Measurements from ENCODE around the gene HBE1. TPM values are rescaled to one million over a fixed set of nuclear protein-coding genes. Genes with fewer than 3 reads are reported as not detected.

HBE1 gene
- total RNA-seq, 4 donors from 2014 or later, result 0.67 TPM; not detected in 3

GRCh38 chr11:5285703-5286340 is 16.1 kb upstream of the HBE1 start:
- Histone ChIP-seq H3K4me1 (peaks cover 0 to 3% (median 0%) of the 10 kb centered on the region in 3 donors), H3K4me3 (no peak overlapping the region), H3K27me3 (no peaks in the 10 kb centered on the region), H3K36me3 (no peaks in the 10 kb centered on the region), H3K27ac (no peak overlapping the region), H3K9me3 (no peaks in the 10 kb centered on the region)
- no peak for ATAC-seq
- TF ChIP-seq POLR2A (IDR thresholded peaks at IDR 0.05), result no peak
- TF ChIP-seq, protein P1, sequence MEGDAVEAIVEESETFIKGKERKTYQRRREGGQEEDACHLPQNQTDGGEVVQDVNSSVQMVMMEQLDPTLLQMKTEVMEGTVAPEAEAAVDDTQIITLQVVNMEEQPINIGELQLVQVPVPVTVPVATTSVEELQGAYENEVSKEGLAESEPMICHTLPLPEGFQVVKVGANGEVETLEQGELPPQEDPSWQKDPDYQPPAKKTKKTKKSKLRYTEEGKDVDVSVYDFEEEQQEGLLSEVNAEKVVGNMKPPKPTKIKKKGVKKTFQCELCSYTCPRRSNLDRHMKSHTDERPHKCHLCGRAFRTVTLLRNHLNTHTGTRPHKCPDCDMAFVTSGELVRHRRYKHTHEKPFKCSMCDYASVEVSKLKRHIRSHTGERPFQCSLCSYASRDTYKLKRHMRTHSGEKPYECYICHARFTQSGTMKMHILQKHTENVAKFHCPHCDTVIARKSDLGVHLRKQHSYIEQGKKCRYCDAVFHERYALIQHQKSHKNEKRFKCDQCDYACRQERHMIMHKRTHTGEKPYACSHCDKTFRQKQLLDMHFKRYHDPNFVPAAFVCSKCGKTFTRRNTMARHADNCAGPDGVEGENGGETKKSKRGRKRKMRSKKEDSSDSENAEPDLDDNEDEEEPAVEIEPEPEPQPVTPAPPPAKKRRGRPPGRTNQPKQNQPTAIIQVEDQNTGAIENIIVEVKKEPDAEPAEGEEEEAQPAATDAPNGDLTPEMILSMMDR (IDR thresholded peaks at IDR 0.05), result no peak
- 79 to 100% methylated on average over 2 to 4 of the region's 4 CpGs for WGBS, 2 donors (ENCODE audit: low coverage in 1 of 2)

- no peaks in the 10 kb centered on the region for H3K9me3 ChIP-seq
- H3K4me1 ChIP-seq, result peaks cover 0 to 6% (median 0%) of the 10 kb centered on the region in 3 donors
- no peak for ATAC-seq
- no peak overlapping the region for H3K27ac ChIP-seq
- no peaks in the 10 kb centered on the region for H3K36me3 ChIP-seq
- no peak for TF ChIP-seq EP300 (IDR thresholded peaks at IDR 0.05)
- TF ChIP-seq, protein P1 (IDR thresholded peaks at IDR 0.05), result no peak
- TF ChIP-seq POLR2A (IDR thresholded peaks at IDR 0.05), result no peak
- TF ChIP-seq POLR2AphosphoS5 (IDR thresholded peaks at IDR 0.05), result no peak
- H3K4me3 ChIP-seq, result no peak overlapping the region
- WGBS, 2 donors (ENCODE audit: low coverage in 1 of 2), result no CpG with 5 or more reads among the region's 2 CpGs
- no peaks in the 10 kb centered on the region for H3K27me3 ChIP-seq
Measured at GRCh38 chr11:5284637-5285036, 14.9 kb upstream of the HBE1 start.

DNA sequence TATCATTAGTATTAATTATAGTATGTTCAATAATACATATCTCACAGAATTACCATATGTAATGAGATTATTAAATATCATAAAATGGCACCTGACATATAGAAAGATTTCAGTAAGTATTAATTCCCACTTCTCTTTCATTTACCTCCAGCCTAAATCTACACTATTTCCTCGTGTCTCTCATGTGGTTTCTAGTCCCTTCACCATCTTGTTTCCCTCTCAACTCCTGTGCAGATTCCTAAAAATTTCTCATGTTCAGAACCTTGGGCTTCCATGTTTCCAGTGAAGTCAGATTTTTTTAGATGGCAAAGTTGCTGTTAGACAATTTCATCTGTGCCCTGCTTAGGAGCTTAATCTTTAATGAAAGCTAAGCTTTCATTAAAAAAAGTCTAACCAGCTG is 14.1 kb upstream of the HBE1 start:
- TF ChIP-seq POLR2AphosphoS5 (IDR thresholded peaks at IDR 0.05) (no peak), EP300 (IDR thresholded peaks at IDR 0.05) (no peak), POLR2A (IDR thresholded peaks at IDR 0.05) (no peak)
- TF ChIP-seq, protein P1 (IDR thresholded peaks at IDR 0.05), result no peak
- 63 to 72% methylated on average over 1 of the region's 1 CpG for WGBS, 2 donors (ENCODE audit: low coverage in 1 of 2)
- no peak for ATAC-seq

GRCh38 chr11:5283086-5283485 is 13.3 kb upstream of the HBE1 start:
- no peak overlapping the region for H3K4me3 ChIP-seq
- WGBS, 2 donors (ENCODE audit: low coverage in 1 of 2), result 67 to 83% methylated on average over 3 of the region's 3 CpGs
- no peaks in the 10 kb centered on the region for H3K36me3 ChIP-seq
- no peak overlapping the region for H3K27ac ChIP-seq
- no peaks in the 10 kb centered on the region for H3K27me3 ChIP-seq
- H3K9me3 ChIP-seq, result no peaks in the 10 kb centered on the region
- TF ChIP-seq POLR2AphosphoS5 (IDR thresholded peaks at IDR 0.05) (no peak), EP300 (IDR thresholded peaks at IDR 0.05) (no peak), POLR2A (IDR thresholded peaks at IDR 0.05) (no peak)
- TF ChIP-seq, protein P1 (IDR thresholded peaks at IDR 0.05), result no peak
- no peak for ATAC-seq
- H3K4me1 ChIP-seq, result peaks cover 0 to 6% (median 0%) of the 10 kb centered on the region in 3 donors

More for the DNA sequence above, 14.1 kb upstream of the HBE1 start:
- Histone ChIP-seq H3K4me3 (no peak overlapping the region), H3K9me3 (no peaks in the 10 kb centered on the region), H3K4me1 (peaks cover 0 to 6% (median 0%) of the 10 kb centered on the region in 3 donors), H3K36me3 (no peaks in the 10 kb centered on the region), H3K27me3 (no peaks in the 10 kb centered on the region), H3K27ac (no peak overlapping the region)

GRCh38 chr11:5282628-5283027 is 12.9 kb upstream of the HBE1 start:
- no peak overlapping the region for H3K27ac ChIP-seq
- H3K4me3 ChIP-seq, result no peak overlapping the region
- no peaks in the 10 kb centered on the region for H3K27me3 ChIP-seq
- no peaks in the 10 kb centered on the region for H3K36me3 ChIP-seq
- H3K9me3 ChIP-seq, result no peaks in the 10 kb centered on the region
- ATAC-seq, result no peak
- no peak for TF ChIP-seq EP300 (IDR thresholded peaks at IDR 0.05)
- no peak for TF ChIP-seq POLR2A (IDR thresholded peaks at IDR 0.05)
- no peak for TF ChIP-seq POLR2AphosphoS5 (IDR thresholded peaks at IDR 0.05)
- TF ChIP-seq, protein P1 (IDR thresholded peaks at IDR 0.05), result no peak
- peaks cover 0 to 6% (median 0%) of the 10 kb centered on the region in 3 donors for H3K4me1 ChIP-seq
- WGBS, 2 donors (ENCODE audit: low coverage in 1 of 2), result 50 to 81% methylated on average over 1 to 2 of the region's 2 CpGs

All from gastroesophageal sphincter (tissue), 4 donors.